Tibial nerve (tissue), 3 donors: ENCODE results near the gene RASAL2.

Experiments
- CTCF ChIP-seq, 5 experiments: fragments of 200-600 bp in 3 of 5; fragments of 450-650 bp in 2 of 5; sonication (generic) in 3 of 5; IDR thresholded peaks; one replicate each; pipeline ENCODE4 v1.5.1; 2016 to 2019; ENCODE audit warnings: antibody characterized with exemption in 5 of 5, mild to moderate bottlenecking in 3 of 5, moderate library complexity in 2 of 5
- POLR2A ChIP-seq, 2 donors: fragments of 450-650 bp; IDR thresholded peaks; one replicate each; pipeline ENCODE4 v1.6.1; 2017; ENCODE audit warnings: antibody characterized with exemption in 2 of 2, mild to moderate bottlenecking in 2 of 2, moderate library complexity in 2 of 2

- no peak for TF ChIP-seq CTCF (IDR thresholded peaks at IDR 0.05)
- no peak for TF ChIP-seq POLR2A (IDR thresholded peaks at IDR 0.05)
Measured at GRCh38 chr1:178169649-178170048, 75.7 kb downstream of the RASAL2 start.
